AG09309 (cell line): ENCODE measurements around the gene LPIN3.
"Not testable (repeated sequence)": the region's sequence is repeated elsewhere in the genome, so short reads cannot be mapped to it uniquely, and the experiment has no call there.

Experiments used
- DNase-seq: peaks from one replicate; pipeline ENCODE4 v3.0.0-alpha.2; 2010; ENCODE audit warnings: low read depth
- H3K4me3 ChIP-seq: 2 replicates; pipeline ENCODE4 v1.5.1; 2011; ENCODE audit warnings: mild to moderate bottlenecking, low read depth, low read length, moderate library complexity; ENCODE audit not compliant: control insufficient read depth
- TF ChIP-seq, protein P1 (sequence below): IDR thresholded peaks from 2 replicates; pipeline ENCODE4 v1.5.1; 2011; ENCODE audit warnings: mild to moderate bottlenecking, low read depth, low read length, inconsistent platforms; ENCODE audit not compliant: insufficient read depth, control insufficient read depth; ENCODE audit errors: missing control alignments

LPIN3 gene

GRCh38 chr20:41304424-41305079 lies 36.1 kb upstream of the LPIN3 start:
- DNase-seq: no peak
- TF ChIP-seq, protein P1, sequence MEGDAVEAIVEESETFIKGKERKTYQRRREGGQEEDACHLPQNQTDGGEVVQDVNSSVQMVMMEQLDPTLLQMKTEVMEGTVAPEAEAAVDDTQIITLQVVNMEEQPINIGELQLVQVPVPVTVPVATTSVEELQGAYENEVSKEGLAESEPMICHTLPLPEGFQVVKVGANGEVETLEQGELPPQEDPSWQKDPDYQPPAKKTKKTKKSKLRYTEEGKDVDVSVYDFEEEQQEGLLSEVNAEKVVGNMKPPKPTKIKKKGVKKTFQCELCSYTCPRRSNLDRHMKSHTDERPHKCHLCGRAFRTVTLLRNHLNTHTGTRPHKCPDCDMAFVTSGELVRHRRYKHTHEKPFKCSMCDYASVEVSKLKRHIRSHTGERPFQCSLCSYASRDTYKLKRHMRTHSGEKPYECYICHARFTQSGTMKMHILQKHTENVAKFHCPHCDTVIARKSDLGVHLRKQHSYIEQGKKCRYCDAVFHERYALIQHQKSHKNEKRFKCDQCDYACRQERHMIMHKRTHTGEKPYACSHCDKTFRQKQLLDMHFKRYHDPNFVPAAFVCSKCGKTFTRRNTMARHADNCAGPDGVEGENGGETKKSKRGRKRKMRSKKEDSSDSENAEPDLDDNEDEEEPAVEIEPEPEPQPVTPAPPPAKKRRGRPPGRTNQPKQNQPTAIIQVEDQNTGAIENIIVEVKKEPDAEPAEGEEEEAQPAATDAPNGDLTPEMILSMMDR: no peak
- no peak overlapping the region for H3K4me3 ChIP-seq

DNA sequence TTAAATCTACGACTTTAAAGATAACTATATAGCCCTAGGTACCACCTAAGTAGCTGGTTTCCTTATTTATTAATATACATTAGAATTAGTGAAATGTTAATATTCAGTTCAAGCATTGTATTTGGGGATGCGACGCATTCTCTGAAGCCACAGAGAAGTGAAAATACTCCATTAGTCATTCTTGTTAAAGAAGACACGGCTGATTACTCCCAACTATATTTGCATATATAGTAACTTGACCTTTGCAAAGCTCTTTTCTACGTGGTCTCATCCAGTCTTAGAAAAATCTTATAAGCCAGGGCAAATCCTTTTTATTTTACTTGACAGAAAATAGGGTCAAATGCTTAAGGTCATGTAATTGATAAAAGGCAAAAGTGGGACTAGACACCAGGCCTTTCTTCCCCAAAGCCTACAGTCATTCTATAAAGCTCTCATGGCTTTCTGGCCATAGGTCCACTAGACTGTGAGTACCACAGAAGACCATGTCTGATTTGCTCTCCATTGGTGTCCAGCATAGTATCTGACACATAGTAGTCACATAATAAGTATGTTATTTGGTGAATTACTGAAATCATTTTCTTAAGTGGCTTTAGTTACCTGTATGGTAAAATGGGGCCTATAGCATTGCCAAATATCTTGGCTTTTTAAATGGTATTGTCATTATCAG lies 34.4 kb upstream of the LPIN3 start:
- TF ChIP-seq, protein P1: no peak
- no peak overlapping the region for H3K4me3 ChIP-seq
- no peak for DNase-seq

DNA sequence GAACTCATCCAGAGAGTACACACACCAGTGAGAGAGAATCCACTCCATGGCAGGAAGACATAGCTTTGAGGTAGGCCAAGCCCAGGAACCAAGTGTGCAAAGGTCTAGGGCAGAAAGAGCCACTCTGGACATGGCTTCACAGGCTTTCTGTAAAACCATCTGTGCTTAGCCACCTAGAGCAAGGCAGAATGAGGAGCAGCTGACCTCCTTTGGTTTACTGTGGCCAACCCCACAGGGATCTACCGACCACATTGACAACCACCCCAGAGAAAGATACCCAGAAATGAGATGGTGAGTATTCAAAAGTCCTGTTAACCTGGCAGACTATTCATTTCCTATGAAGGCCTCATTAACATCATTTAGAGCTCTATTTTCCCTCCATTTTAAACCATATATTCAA lies 33.6 kb upstream of the LPIN3 start:
- no peak for DNase-seq
- H3K4me3 ChIP-seq: no peak overlapping the region
- TF ChIP-seq, protein P1: no peak

DNA sequence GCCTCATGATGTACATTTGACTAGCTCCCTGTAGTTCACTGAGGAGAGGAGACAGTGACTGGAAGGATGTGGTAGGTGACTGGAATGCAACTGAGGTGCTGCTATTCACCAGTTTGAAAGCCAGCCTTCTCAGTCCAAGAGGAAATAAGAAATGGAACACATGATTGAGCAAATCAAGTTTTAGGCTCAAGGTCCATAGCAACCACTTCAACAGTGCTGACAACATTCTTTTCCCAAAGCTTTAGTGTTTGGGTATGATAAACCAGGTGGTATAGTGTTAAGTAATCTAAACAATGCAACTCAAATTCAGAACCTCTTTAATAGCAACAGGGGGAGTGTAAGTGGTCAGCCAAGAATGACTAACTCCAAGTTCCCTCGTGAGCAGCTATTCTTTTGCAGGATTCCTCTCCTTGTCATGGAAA lies 32.3 kb upstream of the LPIN3 start:
- H3K4me3 ChIP-seq: no peak overlapping the region
- TF ChIP-seq, protein P1: no peak
- no peak for DNase-seq

GRCh38 chr20:41308726-41309413 lies 31.8 kb upstream of the LPIN3 start:
- DNase-seq: no peak
- TF ChIP-seq, protein P1: no peak
- no peak overlapping the region for H3K4me3 ChIP-seq

DNA sequence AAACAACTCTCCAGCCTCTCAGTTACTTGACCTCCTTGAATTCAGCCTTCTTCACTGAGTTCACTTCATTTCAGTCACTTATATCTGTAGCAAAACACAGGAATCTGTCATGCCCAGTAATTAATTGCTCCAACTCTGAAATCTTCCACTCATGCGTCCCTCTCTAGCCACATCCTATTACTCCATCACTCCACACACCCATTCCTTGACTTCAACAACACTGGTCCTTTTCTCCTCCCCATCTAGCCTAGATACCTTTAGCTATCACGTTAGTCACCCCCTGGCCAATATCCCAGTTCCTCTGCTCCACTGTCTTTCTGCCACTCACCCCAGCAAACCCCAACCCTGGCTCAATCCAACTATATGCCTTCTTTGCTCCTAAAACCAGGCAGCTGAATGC lies 30.8 kb upstream of the LPIN3 start:
- TF ChIP-seq, protein P1: no peak
- no peak overlapping the region for H3K4me3 ChIP-seq
- DNase-seq: no peak

GRCh38 chr20:41312009-41312408 lies 28.6 kb upstream of the LPIN3 start:
- not testable (repeated sequence) for H3K4me3 ChIP-seq, DNase-seq
